Activated CD4-positive, alpha-beta T cell treated with anti-CD3 and anti-CD28 coated beads, Interleukin-2, amount 50 U/mL, for 16 hours (primary cell): Measurements from ENCODE around the gene PDE11A.

Experiments
- DNase-seq: peaks from one replicate; pipeline ENCODE4 v3.0.0-alpha.2; 2020

The PDE11A gene

DNA sequence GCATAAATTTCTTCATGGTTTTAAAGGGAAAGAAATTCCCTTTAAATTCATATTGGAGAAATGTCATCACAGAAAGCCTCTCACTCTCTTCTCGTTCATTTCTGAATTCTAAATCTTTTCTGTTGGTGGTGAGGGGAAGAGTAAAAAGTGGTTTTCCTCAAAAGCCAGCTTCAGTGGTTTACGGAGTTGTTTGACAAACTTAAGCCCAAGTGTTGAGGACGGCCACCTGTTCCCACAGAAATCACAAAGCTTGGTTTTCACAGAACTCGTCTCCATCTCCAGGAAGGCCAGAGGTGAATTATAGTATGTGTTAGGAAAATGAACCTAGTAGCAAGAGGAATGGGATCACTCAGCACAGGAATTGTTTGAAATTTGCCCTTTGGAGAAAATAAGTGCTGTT, 316.2 kb downstream of the PDE11A start:
- DNase-seq = no peak

DNA sequence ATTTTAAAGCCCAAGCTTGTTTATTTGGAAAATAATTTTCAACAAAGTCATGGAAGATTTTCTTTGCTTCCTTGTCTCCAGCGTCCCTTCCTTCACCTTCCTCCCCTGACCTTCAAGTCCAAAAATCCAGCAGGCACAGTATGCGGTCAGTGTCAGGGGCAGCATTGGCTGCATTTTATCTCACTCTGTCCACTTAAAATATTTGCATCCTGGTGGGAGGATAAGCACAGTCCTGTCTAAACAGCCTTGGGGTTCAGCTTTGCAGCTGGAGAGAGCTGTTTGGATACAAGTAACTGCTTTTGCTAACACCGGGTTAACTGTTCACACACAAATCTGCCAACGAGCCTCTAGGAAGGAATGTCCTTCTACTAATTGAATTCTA, 318.1 kb downstream of the PDE11A start:
- DNase-seq = no peak

DNA sequence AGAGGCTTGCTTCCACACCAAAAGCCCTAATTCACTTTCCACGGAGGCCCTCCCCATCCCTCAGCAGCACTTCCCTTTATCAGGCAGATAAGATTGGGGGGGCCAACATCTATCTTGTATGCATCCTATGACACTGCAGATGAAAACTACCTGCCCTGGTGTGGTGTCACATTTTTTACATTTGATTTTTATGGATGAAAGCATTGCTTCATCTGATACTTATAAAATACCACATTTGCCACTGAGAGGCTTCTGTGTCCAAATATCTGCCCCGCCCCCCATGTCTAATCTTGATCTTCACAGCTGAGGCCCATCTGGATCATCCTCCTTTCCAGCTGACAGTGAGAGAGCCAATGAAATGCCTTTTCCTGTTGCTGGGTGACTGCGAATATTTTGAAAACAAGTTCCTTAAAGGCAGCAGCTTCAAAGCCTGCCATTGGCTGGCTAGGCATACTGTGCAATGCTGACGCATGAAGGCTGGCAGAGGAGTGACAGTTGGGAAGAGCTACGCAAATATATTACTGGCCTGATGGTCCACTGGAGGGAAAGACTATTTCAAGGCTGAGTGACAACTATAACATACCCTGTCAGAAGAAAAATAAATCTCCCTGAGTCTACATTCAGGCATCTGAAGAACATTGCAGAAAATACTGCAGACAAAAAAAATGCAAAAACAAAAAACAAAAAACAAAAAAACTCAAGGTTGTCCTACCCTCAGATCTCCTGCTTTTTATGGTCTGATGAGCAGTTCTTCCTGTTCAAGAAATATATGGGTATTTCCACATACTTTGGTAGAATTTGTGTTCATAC, 318.7 kb downstream of the PDE11A start:
- DNase-seq = peak; percentile 5

- no peak for DNase-seq
Measured at GRCh38 chr2:177748360-177748759, 324.2 kb downstream of the PDE11A start.

GRCh38 chr2:177747384-177747783, 325.2 kb downstream of the PDE11A start:
- DNase-seq = no peak

- DNase-seq = no peak
Measured at GRCh38 chr2:177746358-177746757, 326.2 kb downstream of the PDE11A start.

- DNase-seq = no peak
Measured at GRCh38 chr2:177745531-177745930, 327.0 kb downstream of the PDE11A start.

- DNase-seq = no peak
Measured at GRCh38 chr2:177742851-177743250, 329.7 kb downstream of the PDE11A start.

GRCh38 chr2:177741866-177742265, 330.7 kb downstream of the PDE11A start:
- no peak for DNase-seq

GRCh38 chr2:177740700-177741099, 331.9 kb downstream of the PDE11A start:
- DNase-seq = no peak

- DNase-seq = no peak
Measured at GRCh38 chr2:177738461-177739235, 333.9 kb downstream of the PDE11A start.

DNA sequence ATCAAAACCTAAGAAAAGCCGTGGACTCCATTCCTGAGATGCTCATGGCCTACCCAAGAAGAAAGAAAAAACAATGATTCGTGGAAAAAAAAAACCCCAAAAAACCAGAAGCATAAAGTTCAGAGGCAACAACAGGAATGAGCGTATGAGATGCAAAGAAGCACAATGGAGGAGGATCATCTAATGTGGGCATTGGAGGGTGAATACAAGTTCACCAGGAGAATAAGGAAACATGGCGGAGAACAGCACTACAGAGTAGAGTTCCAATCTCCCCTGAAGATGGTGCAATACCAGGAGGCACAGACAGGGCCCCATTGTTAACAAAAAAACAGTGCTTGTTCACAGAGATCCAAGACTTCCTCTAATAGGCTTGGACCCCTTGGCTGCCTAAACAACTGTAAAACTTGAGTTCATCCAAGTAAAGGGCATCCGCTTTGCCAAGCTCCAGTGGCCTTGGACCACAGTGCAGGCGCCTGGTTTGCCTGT, 337.2 kb downstream of the PDE11A start:
- DNase-seq = no peak

DNA sequence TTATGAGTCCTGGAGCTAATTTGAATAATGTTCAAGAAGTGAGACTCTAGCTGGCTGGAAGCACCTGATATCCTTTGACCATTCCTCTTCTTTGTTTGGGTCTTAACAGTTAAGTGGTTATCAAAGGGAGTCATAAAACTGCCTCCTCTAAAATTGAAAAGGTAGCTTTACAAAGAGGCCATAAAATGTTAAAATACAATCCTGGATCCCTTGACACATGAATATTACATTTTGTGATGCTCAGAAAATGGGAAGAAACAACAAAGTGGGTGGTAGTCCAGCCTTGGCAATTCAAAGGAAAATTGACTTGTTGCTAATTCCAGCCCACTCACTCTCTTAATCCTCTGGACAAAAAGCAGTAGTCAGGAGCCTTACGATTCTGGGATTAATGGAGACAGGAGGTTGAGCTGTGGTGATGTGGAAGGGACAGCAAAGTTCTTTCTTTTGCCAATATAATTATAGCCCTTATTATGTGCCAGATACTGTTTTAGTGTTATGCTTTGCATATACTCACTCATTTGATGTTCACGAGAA, 339.2 kb downstream of the PDE11A start:
- no peak for DNase-seq

DNA sequence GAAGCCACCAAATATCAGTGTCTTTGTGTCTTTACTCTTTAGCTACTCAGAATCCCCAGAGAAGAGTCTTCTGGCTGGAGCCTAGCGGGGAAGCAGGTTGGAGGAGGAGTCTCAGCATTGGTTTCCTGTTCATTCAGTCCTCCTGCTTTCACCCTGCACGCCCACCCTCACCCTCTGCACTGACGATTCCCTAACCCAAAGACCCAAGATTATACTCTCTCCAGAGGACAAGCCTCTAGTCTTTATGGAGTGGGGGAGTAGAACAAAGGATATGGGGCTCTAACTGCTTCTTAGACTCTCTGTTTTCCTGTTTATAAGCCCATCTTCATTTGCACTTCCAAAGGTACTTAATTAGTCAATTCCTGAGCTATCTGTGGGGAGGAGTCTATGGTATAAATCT, 341.2 kb downstream of the PDE11A start:
- no peak for DNase-seq

DNA sequence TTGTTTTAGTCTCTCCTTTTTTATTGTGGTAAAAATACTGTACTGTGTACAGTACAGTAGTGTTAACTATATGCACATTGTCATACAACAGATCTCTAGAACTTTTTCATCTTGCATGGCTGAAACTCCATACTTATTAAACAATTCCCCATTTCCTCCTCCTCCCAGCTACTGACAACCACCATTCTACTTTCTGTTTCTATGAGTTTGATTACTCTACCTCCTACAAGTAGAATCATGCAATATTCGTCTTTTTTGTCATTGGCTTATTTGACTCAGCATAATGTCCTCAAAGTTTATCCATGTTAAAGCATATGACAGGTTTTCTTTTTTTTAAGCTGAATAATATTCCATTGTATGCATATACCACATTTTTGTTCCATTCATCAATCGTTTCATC, 341.8 kb downstream of the PDE11A start:
- DNase-seq = no peak

GRCh38 chr2:177730363-177730762, 342.2 kb downstream of the PDE11A start:
- no peak for DNase-seq

DNA sequence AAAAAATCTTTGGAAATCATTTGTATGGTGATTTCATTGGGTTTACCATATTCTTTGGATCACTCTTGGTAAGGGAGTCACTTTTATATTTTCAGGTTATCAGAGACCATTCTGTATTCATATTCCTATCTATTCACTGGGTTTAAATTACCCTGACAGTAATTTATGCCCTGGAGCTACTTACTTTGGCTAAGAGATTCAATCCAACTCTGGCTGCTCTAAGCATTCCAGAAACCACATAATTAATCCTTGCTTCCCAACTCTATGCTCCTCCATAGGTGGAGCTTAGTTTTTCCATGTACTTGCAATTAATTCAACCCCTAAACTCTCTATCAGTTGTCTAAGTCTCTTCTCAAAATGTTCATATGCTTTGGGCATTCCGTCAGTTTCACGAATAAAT, 343.7 kb downstream of the PDE11A start:
- DNase-seq = no peak

GRCh38 chr2:177728399-177728765, 344.2 kb downstream of the PDE11A start:
- no peak for DNase-seq

DNA sequence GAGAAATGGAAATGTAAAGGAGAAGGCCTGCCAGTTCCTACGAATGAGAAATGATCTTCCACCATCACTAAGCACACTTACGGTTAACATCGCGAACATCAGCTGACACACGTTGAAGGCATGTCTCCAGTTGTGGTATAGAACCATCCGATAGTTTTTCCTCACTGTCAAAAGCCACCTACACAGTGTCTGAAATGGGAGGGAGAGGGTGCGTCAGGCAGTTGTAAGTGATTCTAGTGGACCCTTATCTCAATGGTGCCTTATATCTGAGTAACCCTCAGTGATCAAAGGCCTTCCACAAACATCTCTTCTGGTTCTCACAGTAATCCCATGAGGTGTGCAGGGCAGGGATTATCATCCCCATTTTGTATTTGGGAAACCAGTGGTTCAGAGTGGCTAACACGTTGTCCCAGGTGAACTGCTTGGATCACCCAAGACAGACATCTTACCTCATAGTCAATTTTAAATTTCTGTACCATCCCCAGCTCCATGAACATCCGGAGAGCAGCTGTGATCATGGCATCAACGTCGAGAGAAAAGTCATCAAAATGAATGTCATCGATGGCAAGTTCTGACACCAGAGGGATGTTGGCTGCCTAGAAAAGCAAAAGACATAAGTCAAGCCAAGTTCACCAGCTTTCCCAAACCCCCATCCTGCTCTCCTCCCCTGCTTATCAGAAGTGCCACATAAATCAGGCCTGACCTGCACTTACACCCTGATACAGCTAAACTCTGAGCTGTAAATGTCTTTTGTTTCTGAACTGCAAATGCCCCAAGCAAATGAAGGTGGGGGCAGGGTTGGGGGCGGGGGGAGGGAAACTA, 344.8 kb downstream of the PDE11A start:
- DNase-seq = no peak

DNA sequence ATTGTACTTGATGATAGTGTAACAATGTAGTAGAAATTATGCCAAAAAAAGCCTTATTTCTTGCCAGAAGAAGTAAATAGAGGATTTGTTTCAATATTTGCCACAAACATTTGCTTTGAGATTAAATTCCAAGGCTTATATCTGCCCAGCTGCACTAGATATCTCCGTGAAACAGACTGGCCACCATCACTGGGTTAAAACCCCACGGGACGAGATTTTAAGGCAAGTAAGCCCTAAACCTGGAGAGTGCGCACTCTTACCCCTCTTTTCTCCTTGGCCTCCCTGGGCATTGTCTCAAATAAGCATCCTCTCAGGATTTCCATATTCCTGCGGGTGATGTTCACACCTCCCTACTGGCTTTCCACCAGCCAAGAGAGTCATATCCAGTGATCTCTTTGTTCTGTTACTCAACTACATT, 345.6 kb downstream of the PDE11A start:
- no peak for DNase-seq

GRCh38 chr2:177724398-177725287, 347.9 kb downstream of the PDE11A start:
- DNase-seq = peak; percentile 50

- DNase-seq = no peak
Measured at GRCh38 chr2:177723235-177723634, 349.3 kb downstream of the PDE11A start.
